MCF 10A (cell line): Measurements from ENCODE around the gene CCDC184. TPM values are rescaled to one million over a fixed set of nuclear protein-coding genes. Genes with fewer than 3 reads are reported as not detected.

ENCODE experiments used
- BruUV-seq: library from RNA; stranded (reverse); fragments of 400-500 nt; replicated peaks from 2 replicates; lab custom pipeline; 2021; lab: Mats Ljungman, UMichigan
- CTCF ChIA-PET: fragments of 300-600 bp; sonication (Branson Sonifier 250); formaldehyde crosslinking; extraction: SDS; loops from one replicate; lab custom pipeline; 2021; ENCODE audit warnings: antibody characterized with exemption, inconsistent platforms; lab: Yijun Ruan, JAX
- POLR2A ChIA-PET: fragments of 300-600, 350-650 bp; sonication (Branson Sonifier 250); formaldehyde crosslinking; extraction: SDS; loops from one replicate; lab custom pipeline; 2020; ENCODE audit warnings: antibody characterized with exemption, inconsistent platforms; lab: Yijun Ruan, JAX
- DNase-seq: peaks from one replicate; pipeline ENCODE4 v3.0.0-alpha.2; 2018; ENCODE audit not compliant: unreplicated experiment
- H3K27ac Mint-ChIP-seq: one replicate; pipeline ENCODE4 v1.8.0; 2022; ENCODE audit warnings: mild to moderate bottlenecking, low read depth, mixed read lengths; ENCODE audit not compliant: unreplicated experiment
- H3K27me3 Mint-ChIP-seq: one replicate; pipeline ENCODE4 v1.8.0; 2022; ENCODE audit warnings: mixed read lengths; ENCODE audit not compliant: insufficient read depth, unreplicated experiment
- H3K36me3 Mint-ChIP-seq: one replicate; pipeline ENCODE4 v1.8.0; 2022; ENCODE audit warnings: mild to moderate bottlenecking, moderate library complexity, mixed read lengths; ENCODE audit not compliant: insufficient read depth, unreplicated experiment
- H3K4me1 Mint-ChIP-seq: one replicate; pipeline ENCODE4 v1.8.0; 2022; ENCODE audit warnings: mixed read lengths; ENCODE audit not compliant: insufficient read depth, unreplicated experiment
- H3K4me3 Mint-ChIP-seq: one replicate; pipeline ENCODE4 v1.8.0; 2022; ENCODE audit warnings: mild to moderate bottlenecking, moderate library complexity, mixed read lengths; ENCODE audit not compliant: unreplicated experiment
- H3K9me3 Mint-ChIP-seq: one replicate; pipeline ENCODE4 v1.8.0; 2022; ENCODE audit warnings: mixed read lengths; ENCODE audit not compliant: unreplicated experiment
- CTCF ChIP-seq: fragments of 200-600 bp; IDR thresholded peaks from one replicate; pipeline ENCODE4 v1.8.0; 2022; ENCODE audit warnings: antibody characterized with exemption, mild to moderate bottlenecking; ENCODE audit not compliant: unreplicated experiment
- intact Hi-C: fragments of 100-400 bp; cut with micrococcal nuclease; formaldehyde crosslinking; loops from 2 replicates; pipeline ENCODE4 v1.14.1; 2022
- total RNA-seq: library from RNA; stranded (reverse); gene quantifications from 2 replicates; pipeline ENCODE4 v1.2.3, GENCODE V29; 2022

CCDC184 gene
- total RNA-seq, 1 experiment from 2014 or later, result not detected

GRCh38 chr12:48185181-48185919 lies 1.9 kb downstream of the CCDC184 start:
- no peak overlapping the region for H3K27ac Mint-ChIP-seq
- intact Hi-C loops, result loop anchor here (5.0 kb wide), 1 partner anchor 223 kb away; the partner anchor contains the start of gene TMEM106C
- no TSS peak for BruUV-seq
- CTCF ChIA-PET, result interaction anchor here (2.4 kb wide), 1 partner anchor 432 kb away, joined by 6 read pairs; no protein-coding TSS in a partner anchor
- no peak overlapping the region for H3K4me3 Mint-ChIP-seq
- no peaks in the 10 kb centered on the region for H3K9me3 Mint-ChIP-seq
- H3K36me3 Mint-ChIP-seq, result no peaks in the 10 kb centered on the region
- DNase-seq, result no peak
- peaks cover 66% of the 10 kb centered on the region for H3K27me3 Mint-ChIP-seq
- H3K4me1 Mint-ChIP-seq, result peaks cover 5% of the 10 kb centered on the region
- no peak for TF ChIP-seq CTCF
- POLR2A ChIA-PET, result interaction anchor here (0.6 kb wide), 1 partner anchor 805 kb away, joined by 3 read pairs; no protein-coding TSS in a partner anchor

GRCh38 chr12:48187916-48188695 lies 4.7 kb downstream of the CCDC184 start:
- intact Hi-C loops, result loop anchor here (5.0 kb wide), 1 partner anchor 226 kb away; the partner anchor contains the start of gene TMEM106C
- BruUV-seq, result no TSS peak
- CTCF ChIA-PET, result interaction anchor here (0.6 to 4.0 kb wide), 9 partner anchors 10 to 472 kb away, joined by 3 to 30 read pairs (median 4); no protein-coding TSS in a partner anchor
- Mint-ChIP-seq H3K9me3 (no peaks in the 10 kb centered on the region), H3K27me3 (peaks cover 58% of the 10 kb centered on the region), H3K4me3 (no peak overlapping the region), H3K27ac (no peak overlapping the region), H3K4me1 (peaks cover 5% of the 10 kb centered on the region), H3K36me3 (no peaks in the 10 kb centered on the region)
- no peak for DNase-seq
- POLR2A ChIA-PET, result interaction anchor here (1.5 kb wide), 1 partner anchor 9 kb away, joined by 6 read pairs; no protein-coding TSS in a partner anchor
- TF ChIP-seq CTCF, result no peak

GRCh38 chr12:48189331-48190125 lies 6.1 kb downstream of the CCDC184 start:
- TF ChIP-seq CTCF, result peak; percentile 78
- intact Hi-C loops, result loop anchor here (5.0 kb wide), 2 partner anchors 227 to 428 kb away; partner anchors contain the start of gene TMEM106C
- ChIA-PET POLR2A (interaction anchor here (0.6 to 0.9 kb wide), 2 partner anchors 14 to 499 kb away, joined by 3 read pairs; no protein-coding TSS in a partner anchor), CTCF (interaction anchor here (0.6 to 4.0 kb wide), 28 partner anchors 9 to 536 kb away, joined by 3 to 30 read pairs (median 3); partner anchors contain the start of gene VDR)
- Mint-ChIP-seq H3K4me1 (peaks cover 5% of the 10 kb centered on the region), H3K9me3 (no peaks in the 10 kb centered on the region), H3K27ac (no peak overlapping the region), H3K36me3 (no peaks in the 10 kb centered on the region), H3K4me3 (no peak overlapping the region), H3K27me3 (peaks cover 67% of the 10 kb centered on the region)
- BruUV-seq, result no TSS peak
- peak; percentile 78 for DNase-seq
